ENCODE data around the gene COG5.

Gene COG5

GRCh38 chr7:107274506-107274905 is 289.2 kb downstream of the COG5 start:
- H3K4me1 ChIP-seq, result no peaks in the 10 kb centered on the region
- no peak overlapping the region for H2AFZ ChIP-seq
- H3K9me3 ChIP-seq (ENCODE audit: control insufficient read depth, low read length), result no peaks in the 10 kb centered on the region
- no peak overlapping the region for H3K4me2 ChIP-seq (ENCODE audit: low read length)
- TF ChIP-seq, protein P1, sequence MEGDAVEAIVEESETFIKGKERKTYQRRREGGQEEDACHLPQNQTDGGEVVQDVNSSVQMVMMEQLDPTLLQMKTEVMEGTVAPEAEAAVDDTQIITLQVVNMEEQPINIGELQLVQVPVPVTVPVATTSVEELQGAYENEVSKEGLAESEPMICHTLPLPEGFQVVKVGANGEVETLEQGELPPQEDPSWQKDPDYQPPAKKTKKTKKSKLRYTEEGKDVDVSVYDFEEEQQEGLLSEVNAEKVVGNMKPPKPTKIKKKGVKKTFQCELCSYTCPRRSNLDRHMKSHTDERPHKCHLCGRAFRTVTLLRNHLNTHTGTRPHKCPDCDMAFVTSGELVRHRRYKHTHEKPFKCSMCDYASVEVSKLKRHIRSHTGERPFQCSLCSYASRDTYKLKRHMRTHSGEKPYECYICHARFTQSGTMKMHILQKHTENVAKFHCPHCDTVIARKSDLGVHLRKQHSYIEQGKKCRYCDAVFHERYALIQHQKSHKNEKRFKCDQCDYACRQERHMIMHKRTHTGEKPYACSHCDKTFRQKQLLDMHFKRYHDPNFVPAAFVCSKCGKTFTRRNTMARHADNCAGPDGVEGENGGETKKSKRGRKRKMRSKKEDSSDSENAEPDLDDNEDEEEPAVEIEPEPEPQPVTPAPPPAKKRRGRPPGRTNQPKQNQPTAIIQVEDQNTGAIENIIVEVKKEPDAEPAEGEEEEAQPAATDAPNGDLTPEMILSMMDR (IDR thresholded peaks at IDR 0.05), result no peak
- no peak overlapping the region for H3K27ac ChIP-seq
- H3K79me2 ChIP-seq, result no peaks in the 10 kb centered on the region
- no peaks in the 10 kb centered on the region for H3K36me3 ChIP-seq (ENCODE audit: control insufficient read depth, insufficient read depth, low read length)
- no peak overlapping the region for H3K4me3 ChIP-seq (ENCODE audit: low read depth, low read length)
- no peaks in the 10 kb centered on the region for H3K27me3 ChIP-seq (ENCODE audit: control insufficient read depth, insufficient read depth, low read length)
- H3K9ac ChIP-seq, result no peak overlapping the region

- Histone ChIP-seq H3K9ac (no peak overlapping the region), H3K79me2 (no peaks in the 10 kb centered on the region), H3K4me1 (no peaks in the 10 kb centered on the region), H3K9me3 (ENCODE audit: control insufficient read depth, low read length) (no peaks in the 10 kb centered on the region), H3K4me3 (ENCODE audit: low read depth, low read length) (no peak overlapping the region), H3K36me3 (ENCODE audit: control insufficient read depth, insufficient read depth, low read length) (no peaks in the 10 kb centered on the region), H3K4me2 (ENCODE audit: low read length) (no peak overlapping the region), H3K27ac (no peak overlapping the region), H3K27me3 (ENCODE audit: control insufficient read depth, insufficient read depth, low read length) (no peaks in the 10 kb centered on the region), H2AFZ (no peak overlapping the region)
- TF ChIP-seq, protein P1 (IDR thresholded peaks at IDR 0.05), result no peak
These were observed 293.9 kb downstream of the COG5 start for GRCh38 chr7:107269790-107270189.

- no peak overlapping the region for H3K4me3 ChIP-seq (ENCODE audit: low read depth, low read length)
- TF ChIP-seq, protein P1 (IDR thresholded peaks at IDR 0.05), result no peak
These were observed 295.1 kb downstream of the COG5 start for GRCh38 chr7:107268594-107268993.

GRCh38 chr7:107267138-107267537 is 296.6 kb downstream of the COG5 start:
- H3K27me3 ChIP-seq (ENCODE audit: control insufficient read depth, insufficient read depth, low read length), result no peaks in the 10 kb centered on the region
- H3K4me1 ChIP-seq, result peaks cover 4% of the 10 kb centered on the region
- TF ChIP-seq, protein P1 (IDR thresholded peaks at IDR 0.05), result no peak
- H3K36me3 ChIP-seq (ENCODE audit: control insufficient read depth, insufficient read depth, low read length), result no peaks in the 10 kb centered on the region
- H3K9ac ChIP-seq, result no peak overlapping the region
- H3K4me3 ChIP-seq (ENCODE audit: low read depth, low read length), result no peak overlapping the region
- H2AFZ ChIP-seq, result no peak overlapping the region
- no peak overlapping the region for H3K4me2 ChIP-seq (ENCODE audit: low read length)
- H3K9me3 ChIP-seq (ENCODE audit: control insufficient read depth, low read length), result no peaks in the 10 kb centered on the region
- no peaks in the 10 kb centered on the region for H3K79me2 ChIP-seq
- H3K27ac ChIP-seq, result no peak overlapping the region

More at GRCh38 chr7:107268594-107268993, 295.1 kb downstream of the COG5 start:
- no peak overlapping the region for H3K9ac ChIP-seq
- H3K4me2 ChIP-seq (ENCODE audit: low read length), result no peak overlapping the region
- H3K9me3 ChIP-seq (ENCODE audit: control insufficient read depth, low read length), result no peaks in the 10 kb centered on the region
- H3K27ac ChIP-seq, result no peak overlapping the region
- no peaks in the 10 kb centered on the region for H3K79me2 ChIP-seq
- H3K36me3 ChIP-seq (ENCODE audit: control insufficient read depth, insufficient read depth, low read length), result no peaks in the 10 kb centered on the region
- H2AFZ ChIP-seq, result no peak overlapping the region
- no peaks in the 10 kb centered on the region for H3K27me3 ChIP-seq (ENCODE audit: control insufficient read depth, insufficient read depth, low read length)
- no peaks in the 10 kb centered on the region for H3K4me1 ChIP-seq

GRCh38 chr7:107264723-107265122 is 299.0 kb downstream of the COG5 start:
- Histone ChIP-seq H3K4me1 (peaks cover 4% of the 10 kb centered on the region), H2AFZ (no peak overlapping the region), H3K27me3 (ENCODE audit: control insufficient read depth, insufficient read depth, low read length) (no peaks in the 10 kb centered on the region), H3K9me3 (ENCODE audit: control insufficient read depth, low read length) (no peaks in the 10 kb centered on the region), H3K9ac (no peak overlapping the region), H3K4me3 (ENCODE audit: low read depth, low read length) (no peak overlapping the region), H3K79me2 (no peaks in the 10 kb centered on the region), H3K36me3 (ENCODE audit: control insufficient read depth, insufficient read depth, low read length) (no peaks in the 10 kb centered on the region), H3K27ac (no peak overlapping the region), H3K4me2 (ENCODE audit: low read length) (no peak overlapping the region)
- TF ChIP-seq, protein P1 (IDR thresholded peaks at IDR 0.05), result no peak

All from parathyroid adenoma (tissue), 2 donors.